Prostate gland (tissue), 2 donors: ENCODE results near the gene ARAP2.

Experiments used
- CTCF ChIP-seq, 4 experiments: fragments of 200-600 bp in 2 of 4; fragments of 450-650 bp in 2 of 4; sonication (generic) in 2 of 4; IDR thresholded peaks; 1 replicate in 3 of 4; 2 replicates in 1 of 4; pipeline ENCODE4 v1.5.1; 2016 to 2019; ENCODE audit warnings: antibody characterized with exemption in 4 of 4, mild to moderate bottlenecking in 2 of 4, moderate library complexity in 2 of 4
- POLR2A ChIP-seq: fragments of 450-650 bp; IDR thresholded peaks from one replicate; pipeline ENCODE4 v1.6.1; 2016; ENCODE audit warnings: antibody characterized with exemption, mild to moderate bottlenecking
- POLR2AphosphoS5 ChIP-seq: sonication (generic); formaldehyde crosslinking; IDR thresholded peaks from one replicate; pipeline ENCODE4 v1.6.1; 2017; ENCODE audit warnings: antibody characterized with exemption

- TF ChIP-seq CTCF (IDR thresholded peaks at IDR 0.05) = no peak
- no peak for TF ChIP-seq POLR2AphosphoS5
- no peak for TF ChIP-seq POLR2A
These were observed 111.2 kb downstream of the ARAP2 start for GRCh38 chr4:36133086-36133485.
